ENCODE data around the gene RNF225. TPM values are rescaled to one million over a fixed set of nuclear protein-coding genes. Genes with fewer than 3 reads are reported as not detected.
"Not testable (repeated sequence)": the region's sequence is repeated elsewhere in the genome, so short reads cannot be mapped to it uniquely, and the experiment has no call there.

The RNF225 gene
- polyA plus RNA-seq, 3 donors, result not detected

- peak; percentile 99 for DNase-seq
Observed at GRCh38 chr19:58386576-58387337, 8.7 kb upstream of the RNF225 start, which contains the start of gene RPS5. RPS5 (plus strand) TSS chr19:58387269; CDS start chr19:58388138, 869 bp downstream.

DNA sequence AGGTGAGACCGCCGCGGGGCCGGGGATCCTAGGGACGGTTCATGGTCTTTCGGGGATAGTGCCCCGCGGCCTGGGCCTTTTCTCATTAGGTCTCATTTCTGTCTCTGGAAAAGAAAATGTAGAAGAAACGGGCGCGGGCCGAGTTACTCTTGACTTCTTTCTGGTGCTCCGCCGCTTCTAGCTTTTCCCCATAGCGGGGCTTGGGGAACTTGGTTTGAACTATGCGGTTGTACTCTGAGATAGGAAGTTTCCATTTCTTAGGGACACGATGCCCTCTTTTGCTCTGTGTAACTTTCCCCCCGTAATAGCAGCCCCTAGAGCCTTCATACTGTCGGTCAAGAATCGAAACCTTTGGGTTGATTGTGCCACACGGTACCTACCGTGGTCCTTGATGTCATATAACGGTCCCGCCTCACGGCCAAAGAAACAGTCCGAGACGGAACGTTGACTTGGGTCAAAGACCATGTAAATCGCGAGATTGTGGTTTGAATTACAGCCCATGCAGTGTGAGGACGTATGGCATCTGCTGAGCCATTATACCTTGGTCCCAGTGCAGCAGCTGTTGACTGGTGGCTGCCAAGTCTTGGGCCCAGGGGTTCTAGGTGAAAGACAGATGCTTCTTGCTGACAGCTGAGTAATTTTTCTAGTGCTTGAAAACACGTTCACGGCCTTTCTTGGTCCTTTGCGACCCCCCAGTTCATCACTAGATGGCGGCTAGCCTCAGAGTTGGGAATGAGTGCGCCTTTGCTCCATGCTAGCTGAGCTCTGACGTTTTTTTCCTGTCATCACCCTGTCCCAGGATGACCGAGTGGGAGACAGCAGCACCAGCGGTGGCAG, 7.9 kb upstream of the RNF225 start:
- DNase-seq, result no peak

- no peak for DNase-seq
Observed at GRCh38 chr19:58388175-58388526, 7.3 kb upstream of the RNF225 start.

DNA sequence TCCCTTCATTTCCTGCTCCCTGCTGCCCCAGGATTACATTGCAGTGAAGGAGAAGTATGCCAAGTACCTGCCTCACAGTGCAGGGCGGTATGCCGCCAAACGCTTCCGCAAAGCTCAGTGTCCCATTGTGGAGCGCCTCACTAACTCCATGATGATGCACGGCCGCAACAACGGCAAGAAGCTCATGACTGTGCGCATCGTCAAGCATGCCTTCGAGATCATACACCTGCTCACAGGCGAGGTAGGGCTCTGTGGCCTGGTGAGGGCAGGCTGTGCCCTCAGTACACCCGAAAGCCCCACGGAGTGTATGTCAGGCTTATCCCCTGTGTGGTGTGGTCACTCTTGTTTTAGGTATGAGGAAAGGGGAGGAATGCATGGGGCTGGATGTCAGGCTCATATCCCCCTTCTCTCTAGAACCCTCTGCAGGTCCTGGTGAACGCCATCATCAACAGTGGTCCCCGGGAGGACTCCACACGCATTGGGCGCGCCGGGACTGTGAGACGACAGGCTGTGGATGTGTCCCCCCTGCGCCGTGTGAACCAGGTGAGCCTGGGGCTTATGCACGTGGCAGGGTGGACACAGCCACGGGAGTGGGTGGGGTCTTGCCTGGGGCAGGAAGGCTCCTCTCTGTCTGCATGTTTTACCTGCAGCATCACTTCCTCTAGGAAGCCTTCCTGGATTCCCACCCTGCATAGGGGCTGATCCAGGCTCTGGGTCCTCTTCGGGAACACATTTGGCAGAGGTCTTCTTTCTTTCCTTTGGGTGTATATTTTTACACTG, 2.3 kb upstream of the RNF225 start:
- DNase-seq, result no peak

- DNase-seq, result no peak
Observed at GRCh38 chr19:58393725-58394033, 1.8 kb upstream of the RNF225 start.

DNA sequence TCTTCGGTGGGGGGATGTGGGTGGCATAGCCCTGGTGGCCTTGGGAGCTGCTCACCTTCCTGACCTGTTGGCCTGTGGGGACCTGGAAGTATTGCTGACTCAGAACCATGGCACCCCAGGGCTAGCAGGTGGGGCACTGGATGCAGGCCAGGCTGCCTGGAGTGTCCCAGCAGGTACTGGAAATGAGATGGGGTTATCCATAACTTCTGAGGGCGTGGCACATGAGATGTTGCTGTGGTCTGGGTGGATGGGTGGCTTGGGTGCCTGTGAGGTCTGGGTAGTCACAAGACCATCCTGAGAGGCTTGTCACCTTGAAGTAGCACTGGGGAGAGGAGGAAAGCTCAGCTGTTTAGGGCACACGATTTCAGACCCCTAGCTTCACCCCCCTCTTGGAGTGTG, 636 bp upstream of the RNF225 start:
- no peak for DNase-seq

DNA sequence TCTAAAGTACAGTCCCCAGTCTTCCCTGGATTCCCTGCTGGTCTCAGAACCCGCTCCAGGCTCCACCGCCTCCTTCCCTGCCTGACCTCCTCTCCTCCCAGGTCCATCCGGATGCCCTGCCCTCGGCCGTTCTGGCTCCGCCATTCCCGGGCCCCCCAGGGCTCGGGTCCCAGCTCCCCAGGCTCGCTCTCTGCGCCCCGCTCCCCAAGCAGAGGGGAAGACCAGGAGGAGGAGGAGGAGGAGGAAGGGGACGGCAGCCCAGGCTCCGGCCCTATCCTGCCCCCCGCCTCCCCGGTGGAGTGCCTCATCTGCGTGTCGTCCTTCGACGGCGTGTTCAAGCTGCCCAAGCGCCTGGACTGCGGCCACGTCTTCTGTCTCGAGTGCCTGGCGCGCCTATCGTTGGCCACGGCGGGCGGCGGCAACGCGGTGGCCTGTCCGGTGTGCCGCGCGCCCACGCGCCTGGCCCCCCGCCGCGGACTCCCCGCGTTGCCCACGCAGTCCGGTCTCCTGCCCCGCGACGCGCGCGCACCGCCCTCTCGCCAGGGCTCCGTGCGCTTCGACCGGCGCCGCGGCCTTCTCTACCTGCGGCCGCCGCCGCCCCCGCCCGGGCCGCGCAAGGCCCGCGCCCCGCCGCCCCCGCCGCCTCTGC, 647 bp downstream of the RNF225 start:
- no peak for DNase-seq

DNA sequence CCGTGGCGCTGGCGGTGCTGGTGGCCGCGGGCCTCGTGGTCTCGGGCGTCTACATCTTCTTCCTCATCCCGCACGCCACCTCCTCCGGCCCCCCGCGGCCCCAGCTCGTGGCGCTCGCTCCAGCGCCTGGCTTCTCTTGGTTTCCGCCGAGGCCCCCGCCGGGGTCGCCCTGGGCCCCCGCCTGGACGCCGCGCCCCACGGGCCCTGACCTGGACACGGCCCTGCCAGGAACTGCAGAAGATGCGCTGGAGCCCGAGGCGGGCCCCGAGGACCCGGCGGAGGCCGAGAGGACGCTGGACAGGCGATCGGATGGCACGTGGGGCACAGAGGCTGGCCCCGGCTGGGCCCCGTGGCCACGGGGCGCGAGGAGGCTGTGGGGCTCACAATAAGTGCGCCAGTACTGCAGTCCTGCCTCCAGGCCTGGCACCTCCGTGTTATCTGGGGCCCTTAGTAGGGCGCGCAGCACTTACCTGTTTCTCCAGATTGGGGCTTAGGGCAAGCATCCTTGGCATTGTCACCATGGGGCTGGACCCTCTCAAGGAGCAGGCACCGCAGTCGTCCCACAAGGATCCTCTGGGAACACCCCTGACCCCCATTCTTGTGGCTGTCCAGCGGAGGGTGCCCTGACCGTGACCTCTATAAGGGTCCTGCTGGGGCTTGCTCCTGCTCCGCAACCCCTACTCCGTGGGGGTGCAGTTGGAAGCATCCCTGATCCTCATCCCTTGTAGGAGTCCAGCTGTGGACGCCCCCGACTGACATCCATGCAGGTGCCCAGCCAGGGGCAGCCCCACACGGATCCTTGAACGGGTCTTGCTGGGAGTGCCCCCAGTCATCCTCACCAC, 1.5 kb downstream of the RNF225 start:
- no peak for DNase-seq

DNA sequence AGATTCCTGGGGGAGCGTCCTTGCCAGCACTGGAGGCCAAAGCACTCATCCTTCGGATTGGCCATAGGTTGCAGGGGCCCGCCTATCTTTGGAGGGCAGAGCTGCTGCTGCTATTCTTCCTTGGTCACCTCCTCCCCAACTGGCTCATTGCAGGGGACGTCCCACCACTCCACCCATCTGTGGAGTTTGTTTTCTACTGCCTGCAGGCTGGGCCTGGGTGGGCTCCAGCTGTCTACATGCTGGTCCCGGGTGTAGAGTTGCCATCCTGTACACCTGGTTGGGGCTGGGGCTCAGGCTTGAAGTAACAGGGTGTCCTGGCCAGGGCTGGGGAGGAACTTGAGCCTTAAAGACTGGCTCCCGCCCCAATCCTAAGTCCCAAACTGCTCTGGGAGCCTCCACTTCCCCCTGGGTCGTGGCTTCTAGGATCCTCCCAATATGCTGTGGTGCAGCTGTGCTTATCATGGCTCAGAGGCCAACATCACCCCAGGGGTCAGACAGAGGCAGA, 2.1 kb downstream of the RNF225 start:
- DNase-seq, result no peak

DNA sequence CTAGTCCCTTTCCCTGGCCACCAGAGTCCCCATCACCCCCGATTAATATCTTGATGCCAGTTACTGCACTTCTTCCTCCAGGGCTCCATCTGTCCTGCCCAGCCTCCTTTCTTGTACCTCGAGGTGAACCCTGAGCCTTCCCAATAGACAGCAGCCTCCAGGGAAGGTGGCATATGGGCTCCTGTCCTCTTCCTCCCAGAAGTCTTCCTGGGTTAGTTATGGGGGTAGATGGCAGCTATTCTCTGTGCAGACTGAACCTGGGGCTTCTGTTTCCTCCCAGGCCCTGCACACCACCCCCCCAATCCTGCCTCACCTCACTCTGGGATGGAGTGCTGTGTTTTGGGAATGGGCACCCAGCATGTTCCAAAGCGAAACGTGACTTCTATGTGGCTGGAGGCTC, 2.6 kb downstream of the RNF225 start:
- no peak for DNase-seq

- DNase-seq, result no peak
Observed at GRCh38 chr19:58398545-58398944, 3.1 kb downstream of the RNF225 start.

GRCh38 chr19:58399903-58400302, 4.4 kb downstream of the RNF225 start:
- DNase-seq, result no peak

DNA sequence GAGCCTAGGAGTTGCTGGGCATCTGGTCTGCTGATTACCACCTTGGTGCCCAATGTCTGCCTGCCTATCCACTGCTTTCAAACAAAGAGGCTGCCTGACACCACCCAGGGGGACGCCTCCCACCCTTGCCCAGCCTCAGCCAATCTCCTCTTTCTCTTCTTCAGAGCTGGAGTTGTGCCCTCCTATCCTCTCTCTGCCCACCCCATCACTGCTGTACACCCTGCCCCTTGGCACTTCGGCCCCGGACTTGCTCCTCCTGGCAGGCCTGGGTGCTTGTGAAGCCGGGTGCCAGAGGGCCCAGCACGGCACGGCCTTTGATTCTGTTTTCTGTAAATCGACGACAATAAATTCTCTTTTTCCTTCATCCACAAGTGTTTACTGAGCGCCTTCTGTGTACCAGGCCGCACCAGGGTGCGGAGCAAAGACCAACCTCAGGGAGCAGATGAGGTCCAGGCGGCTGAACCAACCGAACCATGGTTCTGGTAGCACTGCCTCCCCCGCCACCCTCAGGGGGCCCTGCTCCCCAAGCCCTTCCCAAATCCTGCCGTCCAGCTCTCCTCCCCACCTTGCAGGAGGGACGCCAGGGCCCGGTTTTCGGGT, 5.0 kb downstream of the RNF225 start:
- no peak for DNase-seq

GRCh38 chr19:58400916-58401839, 5.7 kb downstream of the RNF225 start:
- peak; percentile 99 for DNase-seq

DNA sequence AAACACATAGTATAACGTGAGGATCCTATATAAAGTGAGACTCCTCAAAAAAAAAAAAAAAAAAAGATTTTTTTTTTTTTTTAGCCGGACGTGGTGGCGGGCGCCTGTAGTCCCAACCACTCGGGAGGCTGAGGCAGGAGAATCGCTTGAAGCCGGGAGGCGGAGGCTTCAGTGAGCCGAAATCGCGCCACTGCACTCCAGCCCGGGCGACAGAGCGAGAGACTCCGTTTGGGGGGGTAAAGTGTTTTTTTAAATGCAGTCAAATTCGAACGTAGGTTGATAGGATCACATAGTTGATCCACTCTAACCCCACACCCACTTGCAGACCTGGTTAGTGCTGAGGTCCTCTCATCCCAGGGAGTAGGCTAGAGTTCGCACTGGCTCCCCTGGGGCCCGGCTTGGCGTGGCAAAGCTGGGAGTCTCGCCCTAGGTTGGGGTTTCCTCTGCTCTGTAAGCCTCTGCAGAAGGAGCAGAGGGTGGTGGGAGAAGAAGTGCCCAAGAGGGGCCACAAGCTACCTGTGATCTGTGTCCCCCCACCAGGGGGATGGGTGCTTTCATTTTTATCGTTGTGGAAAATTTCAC, 6.5 kb downstream of the RNF225 start:
- DNase-seq, result no peak

GRCh38 chr19:58403920-58404478, 8.5 kb downstream of the RNF225 start:
- DNase-seq, result not testable (repeated sequence)

DNA sequence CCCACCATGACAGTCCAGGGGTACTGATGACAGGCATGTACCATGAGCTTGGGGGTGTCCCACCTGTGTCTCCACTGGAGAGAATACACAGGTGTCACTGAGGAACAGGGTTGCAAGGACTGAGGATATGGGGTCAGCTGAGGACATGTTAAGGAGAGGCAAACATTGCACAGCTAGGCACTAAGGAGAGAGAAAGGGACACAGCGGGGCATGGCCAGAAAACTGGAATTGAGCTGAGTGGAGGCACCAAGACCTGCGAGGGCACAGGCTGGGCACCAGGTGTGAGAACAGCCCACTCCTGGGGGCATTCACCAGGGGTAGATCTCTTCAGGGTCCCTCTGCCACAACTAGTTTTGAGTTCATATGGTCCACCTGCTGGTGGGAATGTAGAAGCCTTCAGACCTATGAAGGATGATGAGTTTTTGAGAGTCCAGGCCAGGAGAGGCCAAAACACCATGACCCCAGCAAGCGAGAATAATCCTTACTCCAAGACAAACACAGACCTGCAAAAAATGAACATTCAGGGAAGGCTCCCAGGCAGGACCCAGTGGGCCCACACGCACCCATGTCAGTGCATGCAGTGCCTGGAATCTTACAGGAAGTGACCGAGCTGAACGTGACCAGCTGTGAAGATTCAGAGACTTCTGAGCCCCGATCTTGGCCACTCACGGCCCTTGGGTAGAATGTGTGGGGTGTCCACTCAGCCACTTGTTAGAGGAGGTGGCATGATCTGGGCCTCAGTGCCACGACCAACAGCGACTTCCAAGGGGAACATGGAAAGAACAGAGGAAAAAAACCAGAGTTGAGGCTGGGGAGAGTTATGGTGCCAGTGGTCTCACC, 11.6 kb downstream of the RNF225 start:
- DNase-seq, result no peak
